Activated CD4-positive, alpha-beta T cell treated with anti-CD3 and anti-CD28 coated beads, Interleukin-10, Interleukin-2, amounts not matched to agents 100 ng/mL and 50 ng/mL, durations not matched to agents 16 hours and 8 hours (primary cell): ENCODE measurements around the gene TTBK1.

Experiments used
- DNase-seq: peaks from one replicate; pipeline ENCODE4 v3.0.0-alpha.2; 2020

The TTBK1 gene

DNA sequence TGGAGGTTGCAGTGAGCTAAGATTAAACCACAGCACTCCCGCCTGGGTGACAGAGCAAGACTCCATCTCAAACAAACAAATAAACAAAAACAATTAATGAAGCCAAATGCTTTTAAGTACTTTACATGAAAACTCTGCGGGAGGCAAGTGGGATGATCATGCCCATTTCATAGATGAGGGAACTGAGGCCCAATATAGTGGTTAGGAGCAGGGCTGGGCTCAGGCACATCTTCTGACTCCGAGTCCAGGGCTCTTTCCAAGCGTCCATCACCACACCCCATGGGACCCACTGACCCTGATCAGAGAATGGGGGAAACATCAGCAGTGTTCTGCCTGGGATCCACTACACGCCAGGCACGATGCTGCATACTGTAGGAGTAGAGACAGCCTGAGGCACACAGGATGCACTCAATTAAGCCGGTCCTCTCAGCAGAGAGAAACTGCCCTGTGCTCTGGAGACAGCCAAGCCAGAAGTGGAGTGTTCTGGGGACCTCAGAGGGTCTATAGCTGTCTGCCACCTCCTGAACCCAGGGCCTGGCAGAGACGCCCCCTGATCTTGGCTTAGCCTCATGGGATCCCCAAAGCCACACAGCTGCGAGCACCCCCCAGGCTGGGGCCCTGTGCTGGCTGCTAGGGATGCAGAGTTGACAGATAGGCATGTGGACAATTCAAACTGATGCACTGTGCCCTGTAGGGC, 13.5 kb downstream of the TTBK1 start:
- no peak for DNase-seq

DNA sequence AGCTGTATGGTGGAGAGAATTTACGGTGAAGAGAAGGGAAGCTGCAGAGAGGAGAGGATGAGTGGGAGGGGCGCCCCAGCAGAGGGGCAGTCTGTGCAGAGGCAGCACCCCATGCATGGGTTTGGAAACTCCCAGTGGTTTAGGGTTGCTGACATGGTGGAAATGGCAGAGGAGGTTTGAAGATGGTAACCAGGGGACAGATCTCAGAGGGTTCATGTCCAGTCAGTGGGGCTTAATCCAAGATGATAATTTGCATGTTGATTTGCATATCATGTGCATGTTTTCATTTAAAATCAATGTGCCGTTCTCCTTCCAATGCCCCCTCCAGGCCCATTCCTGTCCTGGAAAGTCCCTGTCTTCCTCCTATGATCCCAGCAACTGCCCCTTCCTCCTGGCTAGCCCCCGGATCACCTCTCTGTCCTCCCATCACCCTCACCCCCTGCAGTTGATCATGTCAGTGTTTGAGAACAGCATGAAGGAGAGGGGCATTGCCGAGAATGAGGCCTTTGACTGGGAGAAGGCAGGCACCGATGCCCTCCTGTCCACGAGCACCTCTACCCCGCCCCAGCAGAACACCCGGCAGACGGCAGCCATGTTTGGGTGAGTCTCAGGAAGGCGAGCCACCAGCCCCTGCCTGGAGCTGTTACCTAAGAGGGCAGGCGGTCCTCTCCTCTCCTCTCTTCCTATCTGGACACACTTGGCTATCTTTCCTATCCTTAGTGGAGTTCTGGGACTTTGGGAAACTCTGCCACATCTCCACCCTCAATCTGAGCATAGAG, 14.3 kb downstream of the TTBK1 start:
- peak; percentile 19 for DNase-seq

DNA sequence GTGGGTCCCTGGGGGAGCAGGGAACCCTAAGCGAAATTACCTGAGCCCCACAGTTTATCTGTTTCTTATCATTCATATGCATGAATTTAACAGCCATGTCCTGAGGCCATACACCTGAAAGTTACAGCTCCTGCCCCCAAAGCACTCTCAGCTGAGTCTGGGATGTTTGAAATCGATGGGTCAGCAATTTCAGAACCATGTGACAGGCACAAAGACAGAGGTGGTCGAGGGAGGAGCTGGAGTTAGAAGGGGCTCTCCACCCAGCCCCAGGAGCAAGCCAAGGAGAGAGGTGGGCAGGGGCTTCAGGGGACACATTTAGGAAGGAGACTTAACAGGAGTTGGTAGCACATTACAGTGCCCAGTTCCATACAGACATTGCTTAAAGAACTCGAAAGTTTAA, 14.9 kb downstream of the TTBK1 start:
- DNase-seq = no peak

GRCh38 chr6:43258807-43259686, 15.8 kb downstream of the TTBK1 start:
- DNase-seq = no peak

- DNase-seq = no peak
Measured at GRCh38 chr6:43260791-43261190, 17.5 kb downstream of the TTBK1 start.

DNA sequence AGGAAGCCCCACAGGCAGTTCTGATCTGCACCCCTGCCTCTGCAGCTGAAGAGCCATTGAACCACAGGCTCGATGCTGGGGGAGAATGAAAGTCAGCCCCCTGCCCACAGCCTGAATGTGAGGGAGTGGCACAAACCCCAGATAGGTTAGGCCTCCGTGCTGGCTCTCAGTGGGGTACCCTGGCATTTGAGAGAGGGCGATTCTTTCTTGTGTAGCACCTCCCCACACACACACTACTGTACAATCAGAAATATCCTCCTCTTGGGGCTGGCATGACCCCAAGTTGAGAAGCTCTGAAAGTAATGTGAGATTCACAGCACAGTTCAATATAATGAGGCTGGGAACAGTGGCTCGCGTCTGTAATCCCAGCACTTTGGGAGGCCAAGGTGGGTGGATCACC, 17.9 kb downstream of the TTBK1 start:
- DNase-seq = no peak

DNA sequence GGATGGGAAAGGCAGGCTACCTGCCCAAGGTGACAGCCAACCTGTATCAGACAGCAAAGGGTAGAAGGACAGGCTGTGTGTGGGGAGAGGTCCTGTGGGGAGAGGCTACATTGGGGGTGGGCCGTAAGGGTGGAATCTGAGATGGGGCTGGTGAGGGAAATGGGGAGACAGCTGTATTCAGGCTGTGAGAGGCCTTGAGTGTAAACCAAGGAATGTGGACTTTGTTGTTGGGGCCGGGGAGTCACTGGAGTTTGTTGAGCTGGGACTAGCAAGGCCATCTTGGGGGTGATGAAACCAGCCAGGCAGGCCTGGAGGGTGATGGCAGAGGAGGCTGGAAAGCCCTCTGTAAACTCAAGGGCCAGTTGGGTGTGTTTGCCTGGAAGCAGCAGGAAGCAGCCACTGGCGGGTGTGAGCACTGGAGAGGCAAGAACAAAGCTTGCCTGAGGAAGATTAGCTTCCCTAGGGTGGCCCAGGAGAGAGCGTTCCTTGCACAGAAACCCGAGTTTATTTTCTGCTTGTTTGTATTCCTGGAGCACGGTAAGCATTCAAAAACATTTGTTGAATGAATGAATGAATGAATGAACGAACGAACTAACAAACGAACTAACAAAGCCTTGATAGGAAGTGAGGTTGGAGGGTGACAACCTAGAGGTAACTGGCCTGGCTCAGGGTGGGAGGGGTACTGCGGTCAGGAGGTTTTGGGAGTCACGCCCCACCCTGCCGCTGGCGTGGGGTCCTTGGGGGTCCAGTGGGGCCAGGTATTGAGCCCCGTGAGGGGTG, 18.9 kb downstream of the TTBK1 start:
- DNase-seq = no peak

DNA sequence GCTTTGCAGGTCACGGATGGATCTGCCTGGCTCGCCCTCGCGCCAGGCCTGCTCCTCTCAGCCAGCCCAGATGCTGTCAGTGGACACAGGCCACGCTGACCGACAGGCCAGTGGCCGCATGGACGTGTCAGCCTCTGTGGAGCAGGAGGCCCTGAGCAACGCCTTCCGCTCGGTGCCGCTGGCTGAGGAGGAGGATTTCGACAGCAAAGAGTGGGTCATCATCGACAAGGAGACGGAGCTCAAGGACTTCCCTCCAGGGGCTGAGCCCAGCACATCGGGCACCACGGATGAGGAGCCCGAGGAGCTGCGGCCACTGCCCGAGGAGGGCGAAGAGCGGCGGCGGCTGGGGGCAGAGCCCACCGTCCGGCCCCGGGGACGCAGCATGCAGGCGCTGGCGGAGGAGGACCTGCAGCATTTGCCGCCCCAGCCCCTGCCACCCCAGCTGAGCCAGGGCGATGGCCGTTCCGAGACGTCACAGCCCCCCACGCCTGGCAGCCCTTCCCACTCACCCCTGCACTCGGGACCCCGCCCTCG, 19.6 kb downstream of the TTBK1 start:
- no peak for DNase-seq

DNA sequence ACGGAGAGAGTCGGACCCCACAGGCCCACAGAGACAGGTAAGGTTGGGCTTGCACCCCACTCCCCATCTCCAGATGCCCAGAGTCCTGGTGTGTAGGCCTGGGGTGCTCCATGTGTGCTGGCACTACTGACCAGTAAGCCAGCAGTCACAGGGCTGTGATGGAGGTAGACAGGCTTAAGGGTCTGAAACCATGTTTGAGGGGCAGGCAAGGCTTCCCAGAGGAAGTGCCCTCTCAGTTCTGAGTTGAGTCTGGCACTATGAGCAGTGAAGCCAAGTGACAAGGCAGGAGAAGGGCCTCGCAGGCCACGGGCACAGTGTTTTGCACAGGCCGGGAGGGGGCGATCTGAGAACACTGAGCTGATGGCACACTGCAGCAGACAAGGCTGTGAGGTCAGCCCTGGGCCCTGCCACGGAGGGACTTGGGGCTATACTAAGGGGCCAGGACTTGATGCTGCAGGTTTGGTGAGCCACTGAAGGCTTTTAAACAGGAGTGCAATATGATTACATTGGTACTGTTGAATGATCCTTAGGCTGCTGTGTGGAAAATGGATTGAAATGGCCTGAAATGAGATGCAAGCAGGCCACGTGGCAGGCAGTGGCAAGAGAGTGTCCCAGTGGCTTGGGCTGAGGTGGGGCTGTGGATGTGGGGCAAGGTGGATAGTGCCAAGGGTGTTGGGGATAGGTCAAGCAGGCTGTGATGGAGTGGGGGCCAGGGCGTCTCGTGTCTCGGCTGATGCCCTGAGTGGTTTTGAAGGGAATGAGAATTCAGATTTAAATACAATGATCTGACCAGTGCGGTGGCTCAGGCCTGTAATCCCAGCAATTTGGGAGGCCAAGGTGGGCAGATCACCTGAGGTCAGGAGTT, 20.3 kb downstream of the TTBK1 start:
- peak; percentile 83 for DNase-seq

GRCh38 chr6:43264599-43265145, 21.4 kb downstream of the TTBK1 start:
- no peak for DNase-seq

- DNase-seq = no peak
Measured at GRCh38 chr6:43265564-43265963, 22.3 kb downstream of the TTBK1 start.

DNA sequence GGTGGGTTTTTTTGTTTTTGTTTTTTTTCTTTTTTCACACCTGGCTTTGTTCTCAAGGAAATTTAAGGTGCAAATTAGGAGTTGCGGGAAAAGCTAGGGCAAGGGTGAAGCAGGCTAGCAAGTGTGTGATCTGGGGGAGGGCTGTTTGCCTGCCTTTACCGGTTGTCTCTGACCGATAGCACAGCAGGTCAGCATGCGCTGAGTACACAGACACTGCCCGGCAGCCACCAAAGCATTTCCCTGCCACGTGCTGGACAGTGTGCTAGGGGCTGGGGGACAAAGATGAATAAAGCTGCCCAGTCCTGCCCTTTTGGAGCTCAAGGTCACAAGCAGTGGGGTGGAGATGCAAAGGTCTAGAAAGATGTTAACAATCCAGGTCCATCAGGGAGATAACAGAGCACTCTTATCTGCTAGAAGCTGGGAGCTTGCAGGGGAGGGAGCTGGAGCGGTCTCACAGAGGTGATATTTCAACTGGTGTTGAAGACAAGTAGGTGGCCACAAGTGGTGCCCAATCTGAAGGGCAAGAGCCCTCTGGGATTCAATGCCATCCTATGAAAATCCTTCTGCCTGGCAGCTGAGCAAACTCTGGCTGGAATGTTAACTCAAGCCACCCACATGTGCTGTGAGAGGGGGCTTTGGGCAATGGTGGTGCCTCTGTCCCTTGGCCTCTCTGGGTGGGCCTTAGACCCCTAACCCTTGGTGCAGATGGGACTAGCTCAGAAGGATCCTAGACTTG, 24.5 kb downstream of the TTBK1 start:
- DNase-seq = no peak

GRCh38 chr6:43268355-43268700, 25.0 kb downstream of the TTBK1 start:
- no peak for DNase-seq

DNA sequence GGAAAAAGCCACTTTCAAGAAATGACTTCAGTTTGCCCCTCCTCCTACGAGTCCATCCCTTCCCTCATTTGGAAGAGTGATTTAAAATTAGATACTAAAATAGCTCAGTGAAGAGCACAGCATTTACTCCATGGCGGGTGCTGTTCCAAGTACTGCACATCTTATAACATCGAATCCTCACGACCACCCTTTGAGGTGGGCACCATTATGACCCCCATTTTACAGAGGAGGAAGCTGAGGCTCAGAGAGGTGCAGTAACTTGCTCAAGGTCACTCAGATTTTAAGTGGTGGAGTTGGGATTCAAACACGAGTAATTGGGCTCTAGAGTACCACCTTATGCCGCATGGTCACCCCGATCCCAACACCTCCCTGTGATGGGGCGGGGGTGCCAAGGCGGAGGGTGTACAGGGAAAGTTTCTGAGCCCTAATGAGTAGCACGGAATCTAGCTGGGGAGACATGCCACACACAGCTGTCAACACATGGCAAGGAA, 25.5 kb downstream of the TTBK1 start:
- DNase-seq = no peak

- DNase-seq = peak; percentile 31
Measured at GRCh38 chr6:43269273-43270007, 26.2 kb downstream of the TTBK1 start.

- DNase-seq = no peak
Measured at GRCh38 chr6:43271103-43271815, 28.0 kb downstream of the TTBK1 start.

DNA sequence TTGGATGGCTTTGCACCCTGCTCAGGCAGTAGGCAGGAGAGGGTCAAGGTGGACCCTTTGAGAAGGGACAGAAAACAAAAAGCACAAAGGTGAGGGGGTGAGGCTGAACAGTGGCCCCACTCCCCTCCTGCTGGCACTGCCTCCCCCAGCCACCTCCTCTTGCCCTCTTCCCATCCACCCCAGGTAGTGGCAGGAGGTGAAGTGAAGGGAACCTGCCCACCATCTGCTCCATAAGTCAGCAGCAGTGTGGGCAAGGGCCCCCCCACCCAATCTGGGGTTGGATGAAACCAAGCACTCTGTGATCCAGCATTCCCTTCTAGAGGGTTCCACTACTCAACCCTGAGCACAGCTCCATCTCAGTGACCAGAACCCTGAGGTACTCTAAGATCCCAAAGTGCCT, 28.7 kb downstream of the TTBK1 start:
- DNase-seq = no peak

- DNase-seq = no peak
Measured at GRCh38 chr6:43273707-43274106, 30.4 kb downstream of the TTBK1 start.
